HEK293 (cell line): ENCODE results near the gene DOK5.

Experiments
- CTCF ChIA-PET: fragments of 350-600 bp; formaldehyde crosslinking; extraction: SDS; loops from one replicate; lab custom pipeline; 2021; ENCODE audit warnings: antibody characterized with exemption; lab: Yijun Ruan, JAX
- POLR2A ChIA-PET: fragments of 300-600 bp; formaldehyde crosslinking; extraction: SDS; loops from one replicate; lab custom pipeline; 2020; ENCODE audit warnings: antibody characterized with exemption, inconsistent platforms; lab: Yijun Ruan, JAX
- H3K27ac ChIP-seq: fragments of 200-500 bp; sonication (Bioruptor generic); 2 replicates; pipeline ENCODE4 v1.5.1; 2014; ENCODE audit warnings: low read depth, low read length, control low read depth, inconsistent platforms; ENCODE audit errors: extremely low read depth
- H3K36me3 ChIP-seq, 2 experiments: fragments of 200-500 bp in 1 of 2; sonication (Bioruptor generic) in 1 of 2; 1 replicate in 1 of 2; 2 replicates in 1 of 2; pipeline ENCODE4 v1.5.1; 2014 to 2017; ENCODE audit warnings: inconsistent platforms in 2 of 2, low read length in 2 of 2; ENCODE audit not compliant: control insufficient read depth in 2 of 2, insufficient read depth in 1 of 2
- H3K4me1 ChIP-seq: fragments of 200-500 bp; sonication (Bioruptor generic); 2 replicates; pipeline ENCODE4 v1.5.1; 2014; ENCODE audit warnings: mild to moderate bottlenecking, low read length, inconsistent platforms; ENCODE audit not compliant: control insufficient read depth, insufficient read depth
- H3K4me3 ChIP-seq: 2 replicates; pipeline ENCODE4 v1.5.1; 2011; ENCODE audit warnings: low read depth, mild to moderate bottlenecking, control low read depth, low read length, moderate library complexity
- H3K9me3 ChIP-seq: fragments of 200-500 bp; sonication (Bioruptor generic); 2 replicates; pipeline ENCODE4 v1.5.1; 2014; ENCODE audit warnings: low read depth, low read length, inconsistent platforms; ENCODE audit not compliant: control insufficient read depth, insufficient read depth
- HOXC10 ChIP-seq: sonication (generic); formaldehyde crosslinking; IDR thresholded peaks from 2 replicates; pipeline ENCODE4 v1.8.1; 2023; ENCODE audit warnings: mild to moderate bottlenecking, missing genetic modification reagents
- PRDM10 ChIP-seq: fragments of 450-650 bp; formaldehyde crosslinking; IDR thresholded peaks from 2 replicates; pipeline ENCODE4 v1.5.1; 2016; ENCODE audit warnings: missing biosample characterization, missing genetic modification characterization
- RBAK ChIP-seq: fragments of 450-650 bp; formaldehyde crosslinking; IDR thresholded peaks from 2 replicates; pipeline ENCODE4 v1.5.1; 2016; ENCODE audit warnings: missing biosample characterization, missing genetic modification characterization
- TCF7L2 ChIP-seq: IDR thresholded peaks from 2 replicates; pipeline ENCODE4 v1.6.1; 2011; ENCODE audit warnings: low read depth, mild to moderate bottlenecking, inconsistent platforms, low read length, moderate library complexity, borderline replicate concordance
- ZBTB20 ChIP-seq: fragments of 450-650 bp; formaldehyde crosslinking; IDR thresholded peaks from 2 replicates; pipeline ENCODE4 v1.5.1; 2016; ENCODE audit warnings: missing biosample characterization, missing genetic modification characterization
- ZFP3 ChIP-seq: fragments of 450-650 bp; formaldehyde crosslinking; IDR thresholded peaks from 2 replicates; pipeline ENCODE4 v1.5.1; 2016; ENCODE audit warnings: low read depth, missing biosample characterization, missing genetic modification characterization
- ZIC2 ChIP-seq: fragments of 450-650 bp; formaldehyde crosslinking; IDR thresholded peaks from 2 replicates; pipeline ENCODE4 v1.5.1; 2016; ENCODE audit warnings: missing biosample characterization, missing genetic modification characterization
- ZNF138 ChIP-seq: fragments of 450-650 bp; formaldehyde crosslinking; IDR thresholded peaks from 2 replicates; pipeline ENCODE4 v1.5.1; 2016; ENCODE audit warnings: missing biosample characterization, missing genetic modification characterization, borderline replicate concordance
- ZNF292 ChIP-seq: fragments of 450-650 bp; formaldehyde crosslinking; IDR thresholded peaks from 2 replicates; pipeline ENCODE4 v1.5.1; 2016; ENCODE audit warnings: low read depth, missing biosample characterization, missing genetic modification characterization, borderline replicate concordance
- ZNF354C ChIP-seq: fragments of 450-650 bp; formaldehyde crosslinking; IDR thresholded peaks from 2 replicates; pipeline ENCODE4 v1.5.1; 2016; ENCODE audit warnings: missing biosample characterization, missing genetic modification characterization, low read depth, borderline replicate concordance
- ZNF501 ChIP-seq: fragments of 450-650 bp; formaldehyde crosslinking; IDR thresholded peaks from 2 replicates; pipeline ENCODE4 v1.5.1; 2016; ENCODE audit warnings: missing biosample characterization, missing genetic modification characterization
- TF ChIP-seq, protein P1 (sequence below): fragments of 450-650 bp; formaldehyde crosslinking; IDR thresholded peaks from 2 replicates; pipeline ENCODE4 v1.5.1; 2016; ENCODE audit warnings: missing biosample characterization, missing genetic modification characterization
- TF ChIP-seq, protein P2 (sequence below): fragments of 450-650 bp; formaldehyde crosslinking; IDR thresholded peaks from 2 replicates; pipeline ENCODE4 v1.5.1; 2016; ENCODE audit warnings: missing biosample characterization, missing genetic modification characterization
- TF ChIP-seq, protein P3 (sequence below): fragments of 450-650 bp; formaldehyde crosslinking; IDR thresholded peaks from 2 replicates; pipeline ENCODE4 v1.5.1; 2016; ENCODE audit warnings: missing biosample characterization, missing genetic modification characterization, borderline replicate concordance

DOK5 gene

GRCh38 chr20:54606380-54606779, 131.0 kb downstream of the DOK5 start (continued):
- TF ChIP-seq, protein P1, sequence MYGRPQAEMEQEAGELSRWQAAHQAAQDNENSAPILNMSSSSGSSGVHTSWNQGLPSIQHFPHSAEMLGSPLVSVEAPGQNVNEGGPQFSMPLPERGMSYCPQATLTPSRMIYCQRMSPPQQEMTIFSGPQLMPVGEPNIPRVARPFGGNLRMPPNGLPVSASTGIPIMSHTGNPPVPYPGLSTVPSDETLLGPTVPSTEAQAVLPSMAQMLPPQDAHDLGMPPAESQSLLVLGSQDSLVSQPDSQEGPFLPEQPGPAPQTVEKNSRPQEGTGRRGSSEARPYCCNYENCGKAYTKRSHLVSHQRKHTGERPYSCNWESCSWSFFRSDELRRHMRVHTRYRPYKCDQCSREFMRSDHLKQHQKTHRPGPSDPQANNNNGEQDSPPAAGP (tag by site-specific recombination), result no peak
- TF ChIP-seq, protein P2, sequence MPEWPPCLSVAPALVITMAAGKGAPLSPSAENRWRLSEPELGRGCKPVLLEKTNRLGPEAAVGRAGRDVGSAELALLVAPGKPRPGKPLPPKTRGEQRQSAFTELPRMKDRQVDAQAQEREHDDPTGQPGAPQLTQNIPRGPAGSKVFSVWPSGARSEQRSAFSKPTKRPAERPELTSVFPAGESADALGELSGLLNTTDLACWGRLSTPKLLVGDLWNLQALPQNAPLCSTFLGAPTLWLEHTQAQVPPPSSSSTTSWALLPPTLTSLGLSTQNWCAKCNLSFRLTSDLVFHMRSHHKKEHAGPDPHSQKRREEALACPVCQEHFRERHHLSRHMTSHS (tag by site-specific recombination), result no peak
- TF ChIP-seq ZBTB20 (no peak), RBAK (no peak), ZFP3 (tag by site-specific recombination) (no peak), ZNF138 (tag by site-specific recombination) (no peak), ZNF354C (tag by site-specific recombination) (no peak)

- TF ChIP-seq ZNF292 (tag by site-specific recombination) (no peak), PRDM10 (tag by site-specific recombination) (no peak), HOXC10 (CRISPR knock-in tag) (no peak), TCF7L2 (no peak), RBAK (no peak), ZIC2 (tag by site-specific recombination) (no peak), ZNF501 (tag by site-specific recombination) (no peak)
- TF ChIP-seq, protein P3, sequence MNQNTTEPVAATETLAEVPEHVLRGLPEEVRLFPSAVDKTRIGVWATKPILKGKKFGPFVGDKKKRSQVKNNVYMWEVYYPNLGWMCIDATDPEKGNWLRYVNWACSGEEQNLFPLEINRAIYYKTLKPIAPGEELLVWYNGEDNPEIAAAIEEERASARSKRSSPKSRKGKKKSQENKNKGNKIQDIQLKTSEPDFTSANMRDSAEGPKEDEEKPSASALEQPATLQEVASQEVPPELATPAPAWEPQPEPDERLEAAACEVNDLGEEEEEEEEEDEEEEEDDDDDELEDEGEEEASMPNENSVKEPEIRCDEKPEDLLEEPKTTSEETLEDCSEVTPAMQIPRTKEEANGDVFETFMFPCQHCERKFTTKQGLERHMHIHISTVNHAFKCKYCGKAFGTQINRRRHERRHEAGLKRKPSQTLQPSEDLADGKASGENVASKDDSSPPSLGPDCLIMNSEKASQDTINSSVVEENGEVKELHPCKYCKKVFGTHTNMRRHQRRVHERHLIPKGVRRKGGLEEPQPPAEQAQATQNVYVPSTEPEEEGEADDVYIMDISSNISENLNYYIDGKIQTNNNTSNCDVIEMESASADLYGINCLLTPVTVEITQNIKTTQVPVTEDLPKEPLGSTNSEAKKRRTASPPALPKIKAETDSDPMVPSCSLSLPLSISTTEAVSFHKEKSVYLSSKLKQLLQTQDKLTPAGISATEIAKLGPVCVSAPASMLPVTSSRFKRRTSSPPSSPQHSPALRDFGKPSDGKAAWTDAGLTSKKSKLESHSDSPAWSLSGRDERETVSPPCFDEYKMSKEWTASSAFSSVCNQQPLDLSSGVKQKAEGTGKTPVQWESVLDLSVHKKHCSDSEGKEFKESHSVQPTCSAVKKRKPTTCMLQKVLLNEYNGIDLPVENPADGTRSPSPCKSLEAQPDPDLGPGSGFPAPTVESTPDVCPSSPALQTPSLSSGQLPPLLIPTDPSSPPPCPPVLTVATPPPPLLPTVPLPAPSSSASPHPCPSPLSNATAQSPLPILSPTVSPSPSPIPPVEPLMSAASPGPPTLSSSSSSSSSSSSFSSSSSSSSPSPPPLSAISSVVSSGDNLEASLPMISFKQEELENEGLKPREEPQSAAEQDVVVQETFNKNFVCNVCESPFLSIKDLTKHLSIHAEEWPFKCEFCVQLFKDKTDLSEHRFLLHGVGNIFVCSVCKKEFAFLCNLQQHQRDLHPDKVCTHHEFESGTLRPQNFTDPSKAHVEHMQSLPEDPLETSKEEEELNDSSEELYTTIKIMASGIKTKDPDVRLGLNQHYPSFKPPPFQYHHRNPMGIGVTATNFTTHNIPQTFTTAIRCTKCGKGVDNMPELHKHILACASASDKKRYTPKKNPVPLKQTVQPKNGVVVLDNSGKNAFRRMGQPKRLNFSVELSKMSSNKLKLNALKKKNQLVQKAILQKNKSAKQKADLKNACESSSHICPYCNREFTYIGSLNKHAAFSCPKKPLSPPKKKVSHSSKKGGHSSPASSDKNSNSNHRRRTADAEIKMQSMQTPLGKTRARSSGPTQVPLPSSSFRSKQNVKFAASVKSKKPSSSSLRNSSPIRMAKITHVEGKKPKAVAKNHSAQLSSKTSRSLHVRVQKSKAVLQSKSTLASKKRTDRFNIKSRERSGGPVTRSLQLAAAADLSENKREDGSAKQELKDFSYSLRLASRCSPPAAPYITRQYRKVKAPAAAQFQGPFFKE (tag by site-specific recombination), result no peak
- Histone ChIP-seq H3K27ac (no peak overlapping the region), H3K9me3 (no peaks in the 10 kb centered on the region), H3K4me3 (no peak overlapping the region), H3K36me3 (no peaks in the 10 kb centered on the region), H3K4me1 (no peaks in the 10 kb centered on the region)
- CTCF ChIA-PET, result no interaction called here
- POLR2A ChIA-PET, result no interaction called here
These were observed 132.8 kb downstream of the DOK5 start for GRCh38 chr20:54608039-54608745.
